GM19238 (cell line): Measurements from ENCODE around the gene ONECUT3.
"Not testable (repeated sequence)": the region's sequence is repeated elsewhere in the genome, so short reads cannot be mapped to it uniquely, and the experiment has no call there.

Source experiments
- DNase-seq: peaks from one replicate; pipeline ENCODE4 v3.0.0; 2011; ENCODE audit warnings: low spot score; ENCODE audit not compliant: insufficient read length

The ONECUT3 gene

DNA sequence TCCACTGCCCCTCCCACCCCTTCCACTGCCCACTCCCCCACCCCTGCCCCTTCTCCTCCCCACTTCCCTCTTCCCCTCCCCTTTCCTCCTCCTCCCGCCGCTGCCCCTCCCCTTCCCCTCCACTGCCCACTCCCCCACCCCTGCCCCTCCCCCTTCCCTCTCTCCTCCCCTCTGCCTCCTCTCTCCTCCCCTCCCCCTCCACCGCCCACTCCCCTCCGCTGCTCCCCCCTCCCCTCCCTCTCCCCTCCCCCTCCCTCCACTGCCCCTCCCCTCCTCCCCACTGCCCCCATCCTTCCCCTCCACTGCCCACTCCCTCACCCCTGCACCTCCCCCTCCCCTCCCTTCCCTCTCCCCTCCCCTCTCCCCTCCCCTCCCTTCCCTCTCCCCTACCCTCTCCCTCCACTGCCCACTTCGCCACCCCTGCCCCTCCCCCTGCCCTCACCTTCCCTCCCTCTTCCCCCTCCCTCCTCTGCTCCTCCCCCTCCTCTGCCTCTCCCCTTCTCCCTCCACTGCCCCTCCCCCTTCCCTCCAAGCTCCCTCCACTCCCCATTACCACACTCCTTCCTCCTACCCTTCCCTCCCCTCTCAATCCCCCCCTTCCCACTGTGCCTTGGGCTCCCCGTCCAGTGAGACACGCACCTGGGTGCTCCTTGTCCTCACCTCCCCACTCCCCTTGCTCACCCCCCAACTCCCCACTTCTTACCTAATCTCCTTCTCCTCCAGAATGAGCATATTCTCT lies 36.9 kb downstream of the ONECUT3 start:
- DNase-seq, result no peak

DNA sequence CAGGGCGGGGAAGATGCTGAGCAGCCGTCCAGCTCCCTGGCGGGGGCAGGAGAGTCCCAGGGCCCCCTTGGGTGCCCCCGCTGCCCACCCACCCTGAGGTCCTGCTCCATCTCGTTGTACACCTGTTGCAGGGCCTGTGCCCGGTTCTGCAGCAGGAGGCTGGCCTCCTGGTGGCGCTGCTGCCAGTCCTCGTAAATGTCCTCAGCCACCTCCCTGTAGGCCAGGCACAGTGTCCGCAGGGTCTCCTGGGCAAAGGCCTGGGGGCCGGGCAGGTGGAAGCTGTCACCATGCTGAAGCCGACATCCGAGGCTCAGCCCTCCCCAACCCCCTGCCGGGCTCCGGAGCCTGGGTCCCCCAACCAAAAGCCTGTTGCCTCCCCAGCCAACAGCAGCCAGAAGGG lies 38.6 kb downstream of the ONECUT3 start:
- DNase-seq, result no peak

DNA sequence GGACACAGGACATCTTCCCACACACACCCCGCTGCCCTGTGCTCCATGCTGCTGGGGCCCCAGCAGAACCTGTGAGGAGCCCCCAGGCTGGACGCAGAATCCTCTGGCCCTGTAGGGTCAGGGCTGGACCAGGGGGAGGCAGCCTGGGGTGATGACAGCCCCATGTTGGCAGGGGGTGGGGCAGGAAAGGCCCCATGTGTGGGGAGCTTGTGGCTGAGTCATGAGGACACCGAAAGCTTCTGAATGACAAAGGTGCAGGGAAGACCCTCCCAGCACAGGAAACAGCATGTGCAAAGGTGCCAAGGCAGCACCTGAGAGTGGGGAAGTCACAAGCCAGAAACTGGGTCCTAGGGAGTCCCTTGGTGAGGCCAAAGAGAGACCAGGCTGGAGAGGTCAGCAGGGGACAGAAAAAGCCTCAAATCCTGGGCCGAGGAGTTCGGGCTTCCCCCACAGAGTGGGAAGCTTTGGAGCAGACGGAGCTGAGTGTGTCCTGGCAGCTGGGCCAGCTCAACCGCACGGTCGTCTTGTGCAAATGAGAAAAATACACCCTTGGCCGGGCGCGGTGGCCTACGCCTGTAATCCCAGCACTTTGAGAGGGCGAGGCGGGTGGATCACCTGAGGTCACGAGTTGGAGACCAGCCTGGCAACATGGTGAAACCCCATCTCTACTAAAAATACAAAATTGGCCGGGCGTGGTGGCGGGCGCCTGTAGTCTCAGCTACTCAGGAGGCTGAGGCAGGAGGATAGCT lies 41.3 kb downstream of the ONECUT3 start:
- DNase-seq, result no peak

DNA sequence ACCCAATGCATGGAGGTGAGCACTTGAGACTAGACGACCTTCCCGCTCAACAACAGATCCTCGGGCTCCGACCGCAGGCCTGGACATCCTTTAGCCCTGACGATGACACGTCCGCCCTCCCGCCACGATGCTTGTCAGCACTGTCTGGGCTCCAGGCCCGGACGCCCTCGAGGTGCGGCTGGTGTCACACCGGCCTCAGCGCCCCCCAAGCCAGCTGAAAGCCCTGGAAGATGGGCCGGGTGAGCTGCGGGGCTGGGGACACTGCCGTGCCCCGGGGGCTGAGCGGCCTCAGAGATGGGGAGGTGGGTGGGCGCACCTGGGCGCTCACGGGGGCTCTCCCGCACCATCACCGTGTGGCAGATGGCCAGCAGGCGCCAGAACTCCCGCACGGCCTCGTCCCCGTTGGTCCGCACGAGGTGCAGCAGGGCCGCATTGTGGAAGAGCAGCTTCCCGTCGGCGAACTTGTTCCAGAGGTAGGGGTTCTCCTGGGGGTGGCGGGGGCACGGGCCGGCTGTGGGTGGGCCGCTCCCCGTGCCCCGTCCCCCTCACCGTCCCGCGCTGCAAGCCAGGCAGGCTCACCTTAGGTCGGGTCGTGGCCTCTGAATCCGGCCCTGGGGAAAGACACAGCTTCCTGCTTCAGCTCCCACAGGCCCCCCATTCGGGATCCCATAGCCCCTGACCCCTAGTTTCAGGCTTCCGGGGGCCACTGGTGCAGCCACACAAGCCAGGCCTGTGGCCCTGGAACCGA lies 43.3 kb downstream of the ONECUT3 start:
- DNase-seq, result no peak

DNA sequence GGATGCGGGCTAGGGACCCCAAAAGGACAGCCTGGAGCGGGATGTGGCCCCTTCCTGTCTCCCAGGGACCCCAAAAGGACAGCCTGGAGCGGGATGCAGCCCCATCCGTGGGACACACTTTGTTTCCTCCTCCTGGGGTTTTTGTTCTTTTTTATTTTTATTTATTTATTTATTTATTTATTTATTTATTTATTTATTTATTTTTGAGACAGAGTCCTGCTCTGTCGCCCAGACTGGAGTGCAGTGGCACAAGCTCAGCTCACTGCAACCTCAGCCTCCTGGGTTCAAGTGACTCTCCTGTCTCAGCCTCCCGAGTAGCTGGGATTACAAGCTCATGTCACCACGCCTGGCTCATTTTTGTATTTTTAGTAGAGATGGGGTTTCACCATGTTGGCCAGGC lies 44.0 kb downstream of the ONECUT3 start:
- not testable (repeated sequence) for DNase-seq

DNA sequence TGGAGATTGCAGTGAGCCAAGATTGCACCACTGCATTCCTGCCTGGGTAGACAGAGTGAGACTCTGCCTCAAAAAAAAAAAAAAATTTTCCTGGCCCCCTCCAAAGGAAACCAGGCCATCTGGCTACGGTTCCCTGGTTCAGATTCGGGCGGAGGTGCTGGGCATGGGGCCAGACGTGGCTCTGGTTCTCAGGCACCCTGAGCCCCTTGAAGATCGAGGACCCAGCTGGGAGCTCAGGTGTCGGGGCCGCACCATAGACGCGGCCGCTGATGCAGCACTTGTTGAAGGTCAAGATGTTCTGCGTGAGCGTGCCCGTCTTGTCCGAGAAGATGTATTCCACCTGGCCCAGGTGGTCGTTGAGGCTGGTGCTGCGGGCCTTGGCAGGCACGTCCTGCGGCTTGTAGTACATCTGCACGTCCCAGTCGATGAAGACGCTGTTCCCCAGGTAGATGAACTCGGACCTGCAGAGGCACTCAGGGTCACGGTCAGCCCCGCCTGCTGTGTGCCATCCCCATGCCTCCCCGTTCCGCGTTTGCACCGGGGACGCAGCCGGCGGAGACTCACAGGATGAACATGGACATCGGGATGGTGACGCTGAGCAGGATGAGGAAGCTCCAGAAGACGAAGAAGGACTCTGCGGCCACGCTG lies 46.5 kb downstream of the ONECUT3 start:
- no peak for DNase-seq

DNA sequence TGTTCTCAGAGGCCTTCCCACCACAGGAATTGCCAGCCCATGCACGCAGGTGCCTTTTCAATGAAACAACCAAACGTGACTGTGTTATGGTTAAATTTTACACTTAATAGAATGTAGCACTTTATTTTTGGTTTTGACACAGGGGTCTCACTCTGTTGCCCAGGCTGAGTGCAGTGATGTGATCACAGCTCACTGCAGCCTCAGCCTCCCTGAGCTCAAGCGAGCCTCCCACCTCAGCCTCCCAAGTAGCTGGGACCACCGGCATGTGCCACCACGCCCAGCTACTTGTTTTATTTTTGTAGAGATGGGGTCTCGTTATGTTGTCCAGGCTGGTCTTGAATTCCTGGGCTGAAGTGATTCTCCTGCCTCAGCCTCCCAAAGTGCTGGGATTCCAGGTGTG lies 51.6 kb downstream of the ONECUT3 start:
- DNase-seq, result no peak

DNA sequence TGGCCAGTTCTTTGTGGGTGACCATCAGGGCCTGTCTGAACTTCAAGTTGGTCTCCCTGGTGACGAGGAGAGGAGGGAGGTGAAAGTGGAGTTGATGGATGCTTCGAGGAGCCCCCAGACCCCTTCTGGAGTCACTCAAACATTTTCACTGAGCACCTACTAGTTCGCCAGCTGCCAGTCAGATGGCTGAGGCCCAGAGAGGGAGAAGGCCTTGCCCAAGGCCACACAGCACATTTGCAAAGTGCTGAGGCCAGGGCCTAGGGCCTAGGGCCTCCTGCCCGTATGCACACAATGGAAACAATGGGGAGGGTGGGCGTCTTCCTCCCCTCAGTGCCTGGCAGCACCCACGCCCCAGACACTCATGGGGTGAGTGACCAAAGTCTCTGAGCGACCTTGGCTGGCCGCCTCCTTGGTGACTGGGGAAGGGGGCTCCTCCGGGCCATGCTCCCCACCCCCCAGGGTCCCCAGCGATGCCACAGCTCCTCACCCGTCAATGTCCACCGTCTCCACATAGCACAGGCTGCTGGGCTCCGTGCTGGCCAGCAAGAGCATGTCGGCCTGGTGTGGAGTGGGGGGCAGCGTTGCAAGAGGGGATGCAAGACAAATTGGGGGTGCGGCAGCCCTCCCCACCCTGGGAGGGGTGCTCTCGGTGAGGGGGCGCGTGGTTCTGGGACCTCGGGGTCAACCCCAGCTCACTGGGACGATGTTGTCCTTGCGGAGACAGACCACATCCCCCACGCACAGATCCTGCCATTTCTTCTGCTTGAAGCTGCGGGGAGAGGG lies 52.3 kb downstream of the ONECUT3 start:
- no peak for DNase-seq

DNA sequence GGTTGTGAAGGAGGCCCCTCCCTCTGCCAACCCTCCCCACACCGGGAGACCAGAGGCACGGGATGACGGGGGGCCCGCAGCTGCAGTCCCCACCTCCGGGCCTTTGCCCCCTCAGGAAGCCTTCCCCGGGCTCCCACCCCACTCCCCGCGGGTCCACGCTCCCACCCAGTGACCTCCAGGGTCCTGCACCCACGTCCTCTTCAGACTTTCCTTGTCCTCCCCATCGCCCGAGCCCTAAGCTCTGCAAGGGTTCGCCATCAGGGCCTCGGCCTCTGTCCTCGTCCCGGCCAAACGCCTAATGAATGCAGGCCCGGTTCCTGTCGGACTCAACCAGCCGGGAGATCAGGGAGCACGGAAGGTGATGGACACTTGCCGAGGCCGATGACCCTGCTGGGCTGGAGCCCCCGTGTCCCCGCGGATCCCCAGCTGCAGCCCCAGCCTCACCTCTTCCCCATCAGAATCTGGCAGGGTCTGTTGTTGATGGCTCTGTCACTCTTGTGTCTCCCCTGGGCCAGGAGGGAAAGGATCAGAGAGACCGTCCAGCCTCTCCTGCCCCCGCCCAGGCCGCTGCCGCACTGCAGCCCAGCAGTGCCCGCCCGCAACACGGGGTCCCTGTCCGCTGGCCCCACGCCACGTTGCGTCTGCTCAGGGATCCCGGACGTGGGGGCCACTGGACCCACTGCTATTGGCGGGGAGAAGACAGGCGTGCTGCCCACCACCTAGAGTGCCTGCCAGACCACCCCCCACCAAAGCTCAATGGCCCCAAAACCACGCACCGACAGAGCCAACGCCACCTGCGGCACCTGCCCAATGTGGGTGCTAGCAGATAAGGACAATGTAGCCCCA lies 53.1 kb downstream of the ONECUT3 start:
- DNase-seq, result no peak

DNA sequence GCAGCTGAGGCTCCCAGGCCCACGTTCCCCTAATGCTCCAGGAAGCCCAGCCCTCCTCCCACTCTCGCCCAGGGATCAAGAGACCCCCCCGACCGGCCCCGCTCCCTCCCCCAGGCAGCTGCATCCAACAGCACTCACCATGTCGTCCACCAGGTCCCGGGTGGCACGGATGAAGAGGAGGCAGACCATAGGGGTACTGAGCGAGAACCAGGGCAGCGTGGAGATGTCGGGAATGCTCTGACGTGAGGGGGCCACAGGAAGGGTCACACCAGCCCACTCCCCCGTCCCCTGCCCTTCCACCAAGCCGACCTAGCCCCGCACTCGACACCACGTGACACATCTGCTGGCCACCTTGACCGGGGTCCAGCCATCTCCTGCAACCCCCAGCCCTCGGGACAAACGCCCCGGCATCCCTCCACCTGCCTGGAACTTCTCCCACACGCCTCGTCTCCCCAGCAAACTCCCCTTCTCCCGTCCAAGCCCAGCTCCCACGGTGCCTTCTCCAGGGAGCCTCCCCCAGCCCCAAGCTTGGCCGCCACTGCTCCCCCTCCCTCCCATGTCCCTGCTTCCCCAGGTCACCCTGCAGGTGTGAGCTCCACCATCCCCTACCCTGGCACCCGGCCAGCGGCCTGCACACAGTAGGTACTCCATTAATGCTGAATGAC lies 53.9 kb downstream of the ONECUT3 start:
- DNase-seq, result no peak

DNA sequence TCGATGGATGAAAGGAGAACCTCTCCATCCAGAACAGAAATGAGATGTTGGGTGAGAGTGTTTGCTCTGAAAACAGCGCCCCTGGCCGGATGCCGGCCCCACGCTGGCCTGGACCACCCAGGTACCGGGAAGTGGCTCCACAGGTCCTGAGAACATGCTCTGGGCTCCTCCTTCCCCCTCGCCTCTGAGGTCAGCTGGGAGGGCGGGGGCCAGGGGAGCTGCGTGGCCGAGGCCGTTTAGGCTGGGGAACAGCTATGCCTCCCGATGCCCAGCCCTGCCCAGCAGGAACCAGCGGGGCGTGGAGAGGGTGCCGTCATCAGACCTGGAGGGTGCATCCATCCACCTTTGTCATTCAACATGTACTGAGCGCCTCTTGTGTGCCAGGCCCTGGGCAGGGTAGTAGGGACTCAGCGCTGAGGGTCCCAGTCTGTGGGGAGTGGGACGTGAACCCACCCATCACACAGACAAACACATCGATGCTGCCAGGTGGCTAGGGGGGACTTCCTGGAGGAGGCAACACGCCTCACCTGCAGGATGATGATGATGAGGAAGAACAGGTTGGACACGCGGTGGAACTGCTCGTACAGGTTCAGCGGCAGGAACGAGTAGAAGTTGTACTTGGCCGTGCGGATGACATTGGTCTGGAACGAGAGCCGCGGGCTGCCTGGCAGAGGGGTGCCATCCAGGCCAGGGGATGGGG lies 54.5 kb downstream of the ONECUT3 start:
- DNase-seq, result no peak

DNA sequence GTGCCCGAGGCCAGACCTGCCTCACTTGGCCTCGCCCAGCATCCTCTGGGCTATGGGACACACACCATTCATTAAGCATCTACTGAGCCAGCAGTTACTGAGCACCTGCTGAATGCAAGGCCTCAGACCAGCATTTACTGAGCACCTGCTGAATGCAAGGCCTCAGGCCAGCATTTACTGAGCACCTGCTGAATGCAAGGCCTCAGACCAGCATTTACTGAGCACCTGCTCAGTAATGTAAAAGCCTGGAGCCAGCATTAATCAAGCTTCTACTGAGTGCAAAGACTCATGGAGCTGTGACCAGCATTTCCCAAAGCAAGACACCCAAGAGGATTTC lies 55.1 kb downstream of the ONECUT3 start:
- no peak for DNase-seq

DNA sequence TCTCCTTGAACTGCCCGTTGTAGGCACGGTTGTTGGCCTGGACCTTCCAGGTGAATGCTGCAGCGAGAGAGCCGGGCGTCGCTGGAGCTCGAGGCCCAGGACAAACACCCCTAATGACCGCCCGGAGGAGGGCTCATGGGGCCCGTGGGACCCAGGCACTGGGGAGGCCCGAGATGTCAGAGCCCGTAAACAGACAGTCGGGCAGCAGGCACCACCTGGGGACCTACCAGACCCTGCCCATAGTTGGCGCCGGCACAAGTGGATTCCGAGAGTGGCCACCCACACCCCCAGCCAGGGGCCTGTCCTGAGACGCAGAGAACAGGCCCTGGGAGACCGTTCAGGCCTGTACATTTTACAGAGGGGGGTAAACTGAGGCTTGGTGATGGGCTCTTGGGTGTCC lies 56.4 kb downstream of the ONECUT3 start:
- DNase-seq, result no peak

DNA sequence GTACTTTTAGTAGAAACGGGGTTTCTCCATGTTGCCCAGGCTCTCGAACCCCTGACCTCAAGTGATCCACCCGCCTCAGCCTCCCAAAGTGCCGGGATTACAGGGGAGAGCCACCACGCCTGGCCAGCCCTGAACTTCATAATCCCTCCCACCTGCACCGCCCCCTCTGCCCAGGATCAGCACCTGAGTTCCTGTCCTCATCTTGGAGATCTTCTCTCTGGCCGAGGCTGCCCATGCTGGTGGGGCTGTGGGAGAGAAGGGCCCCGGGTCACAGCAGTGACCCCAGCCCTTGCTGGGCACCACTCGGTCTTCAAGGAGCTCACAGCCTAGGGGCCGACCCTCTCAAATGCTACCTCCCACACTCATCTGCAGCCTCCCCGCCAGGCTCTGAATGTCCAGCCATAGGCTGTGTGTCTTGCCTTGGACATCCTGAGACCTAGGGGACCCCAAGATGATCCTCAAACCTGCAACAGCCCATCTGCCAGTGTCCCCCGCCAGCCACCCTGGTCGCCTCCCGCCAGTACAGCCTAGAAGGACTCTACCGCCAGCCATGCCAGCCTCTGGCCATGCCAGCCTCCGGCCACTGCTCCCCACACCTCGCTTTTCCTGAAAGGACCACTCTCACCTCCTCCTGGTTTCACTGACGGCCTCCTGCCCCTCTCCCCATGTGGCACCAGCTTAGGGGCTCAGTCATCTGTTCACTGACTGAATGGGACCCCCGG lies 57.3 kb downstream of the ONECUT3 start:
- DNase-seq, result no peak

DNA sequence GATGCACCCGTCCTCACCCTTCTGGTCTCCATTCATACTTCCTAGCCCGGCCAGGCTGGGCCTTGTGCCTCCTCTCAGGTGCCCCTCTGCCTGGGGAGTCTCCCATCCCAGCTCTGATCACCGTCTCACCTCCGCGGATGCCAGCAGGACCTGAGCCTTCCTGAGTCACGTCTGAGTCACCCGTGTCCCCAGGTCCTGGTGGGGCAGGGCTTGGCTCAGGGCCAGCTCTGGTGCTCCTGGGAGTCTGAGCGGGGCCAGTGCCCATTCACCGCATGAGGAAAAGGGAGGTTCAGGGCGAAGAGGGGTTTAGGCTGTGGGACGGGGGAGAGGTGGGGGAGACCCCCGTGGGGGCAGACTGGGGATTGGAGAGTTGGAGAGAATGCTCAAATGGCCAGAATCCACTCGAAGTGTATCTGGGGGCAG lies 58.2 kb downstream of the ONECUT3 start:
- DNase-seq, result no peak

DNA sequence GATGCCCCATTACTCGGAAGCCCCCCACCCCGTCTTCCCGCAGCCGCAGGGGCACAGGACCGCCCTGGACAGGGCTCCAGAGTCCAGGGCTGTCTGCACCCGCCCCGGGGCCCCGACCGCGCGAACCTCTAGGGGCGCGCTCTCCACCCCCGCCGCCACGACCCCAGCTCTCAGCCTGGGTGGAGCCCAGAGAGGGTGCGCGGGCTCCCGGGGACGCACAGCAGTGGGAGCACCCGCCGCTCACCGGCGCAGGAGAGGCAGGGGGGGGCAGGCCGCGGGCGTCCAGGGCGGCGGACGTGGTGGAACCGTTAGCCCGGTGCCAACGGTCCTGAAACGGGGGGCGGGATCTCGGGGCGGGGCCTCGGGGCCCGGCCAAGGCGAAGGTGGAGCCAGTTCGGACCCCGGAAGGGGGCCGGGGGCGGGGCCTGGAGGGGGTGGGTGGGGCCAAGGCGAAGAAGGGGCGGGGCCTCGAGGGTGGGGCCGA lies 58.7 kb downstream of the ONECUT3 start, which contains the start of gene ATP8B3:
TSS of gene ATP8B3 (minus strand) at position 335 of the 484 bp plus-strand sequence. CDS start 540 bp downstream, outside the sequence.
- peak; percentile 99 for DNase-seq

DNA sequence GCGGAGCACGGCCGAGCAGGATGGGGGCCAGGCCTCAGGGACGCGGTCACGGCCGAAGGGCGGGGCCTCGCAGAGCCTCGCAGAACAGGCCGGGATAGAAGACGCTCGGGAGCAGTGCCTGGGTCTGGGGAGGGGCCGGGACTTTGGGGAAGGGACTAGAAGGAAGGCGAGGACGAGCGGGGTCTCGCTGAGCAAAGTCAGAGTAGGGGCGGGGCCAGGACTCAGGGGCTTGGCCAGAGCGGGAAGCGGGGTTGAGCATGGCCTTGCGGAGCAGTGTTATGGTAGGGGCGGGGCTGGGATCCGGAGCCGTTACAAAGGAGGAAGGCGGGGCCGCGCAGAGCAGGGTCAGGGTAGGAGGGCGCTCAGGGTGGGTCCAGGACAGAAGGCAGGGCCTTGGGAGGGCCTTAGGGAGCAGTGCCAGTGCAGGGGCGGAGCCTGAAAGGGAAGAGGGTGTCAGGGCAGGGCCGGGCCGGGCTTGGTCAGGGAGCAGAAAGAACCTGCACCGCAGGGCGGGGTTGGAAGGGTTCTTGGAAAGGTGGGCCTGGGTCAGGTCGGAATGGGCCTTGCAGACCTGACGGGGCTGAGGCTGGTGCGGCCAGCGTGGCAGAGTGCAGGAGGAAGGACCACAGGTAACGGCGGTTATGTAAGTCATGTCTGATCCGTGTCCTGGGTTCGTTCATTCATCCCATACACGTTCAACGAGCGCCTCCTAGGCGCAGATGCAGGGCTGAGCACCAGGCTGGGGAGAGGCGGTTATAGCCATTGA lies 59.3 kb downstream of the ONECUT3 start:
- peak; percentile 97 for DNase-seq
